Skeletal muscle tissue (tissue), 5 donors: Measurements from ENCODE around the gene BRD7. TPM values are rescaled to one million over a fixed set of nuclear protein-coding genes. Genes with fewer than 3 reads are reported as not detected.

ENCODE experiments used
- H3K27ac ChIP-seq: one replicate; pipeline ENCODE4 v1.7.0; 2013; ENCODE audit warnings: mild to moderate bottlenecking, low read depth, low read length, inconsistent platforms
- H3K27me3 ChIP-seq, 3 donors: one replicate each; pipeline ENCODE4 v1.7.0; 2013; ENCODE audit warnings: low read length in 3 of 3; ENCODE audit not compliant: control insufficient read depth in 3 of 3, insufficient read depth in 3 of 3
- H3K36me3 ChIP-seq, 3 donors: one replicate each; pipeline ENCODE4 v1.7.0; 2013; ENCODE audit warnings: low read length in 3 of 3; ENCODE audit not compliant: control insufficient read depth in 3 of 3, insufficient read depth in 3 of 3
- H3K4me1 ChIP-seq, 3 donors: one replicate each; pipeline ENCODE4 v1.7.0; 2013; ENCODE audit warnings: low read length in 3 of 3, mild to moderate bottlenecking in 3 of 3; ENCODE audit not compliant: control insufficient read depth in 3 of 3, insufficient read depth in 3 of 3
- H3K4me3 ChIP-seq, 3 donors: one replicate each; pipeline ENCODE4 v1.7.0; 2013; ENCODE audit warnings: low read length in 3 of 3
- H3K9ac ChIP-seq, 3 donors: one replicate each; pipeline ENCODE4 v1.7.0; 2013; ENCODE audit warnings: low read length in 3 of 3, mild to moderate bottlenecking in 3 of 3, moderate library complexity in 2 of 3, low read depth in 1 of 3
- H3K9me3 ChIP-seq, 3 donors: one replicate each; pipeline ENCODE4 v1.7.0; 2013; ENCODE audit warnings: low read length in 3 of 3; ENCODE audit not compliant: control insufficient read depth in 3 of 3
- small RNA-seq: library from RNA; depleted of rRNA; stranded (forward); fragments of <200 nt; gene quantifications from one replicate; pipeline ENCODE3, GENCODE V24; 2014
- total RNA-seq: library from RNA; depleted of rRNA; stranded (reverse); fragments of >200 nt; gene quantifications from one replicate; pipeline ENCODE4 v1.2.3, GENCODE V29; 2014
- donor health status: Osteomylitis.

BRD7 gene
- total RNA-seq, 1 donor from 2014 or later: 32.9 TPM

DNA sequence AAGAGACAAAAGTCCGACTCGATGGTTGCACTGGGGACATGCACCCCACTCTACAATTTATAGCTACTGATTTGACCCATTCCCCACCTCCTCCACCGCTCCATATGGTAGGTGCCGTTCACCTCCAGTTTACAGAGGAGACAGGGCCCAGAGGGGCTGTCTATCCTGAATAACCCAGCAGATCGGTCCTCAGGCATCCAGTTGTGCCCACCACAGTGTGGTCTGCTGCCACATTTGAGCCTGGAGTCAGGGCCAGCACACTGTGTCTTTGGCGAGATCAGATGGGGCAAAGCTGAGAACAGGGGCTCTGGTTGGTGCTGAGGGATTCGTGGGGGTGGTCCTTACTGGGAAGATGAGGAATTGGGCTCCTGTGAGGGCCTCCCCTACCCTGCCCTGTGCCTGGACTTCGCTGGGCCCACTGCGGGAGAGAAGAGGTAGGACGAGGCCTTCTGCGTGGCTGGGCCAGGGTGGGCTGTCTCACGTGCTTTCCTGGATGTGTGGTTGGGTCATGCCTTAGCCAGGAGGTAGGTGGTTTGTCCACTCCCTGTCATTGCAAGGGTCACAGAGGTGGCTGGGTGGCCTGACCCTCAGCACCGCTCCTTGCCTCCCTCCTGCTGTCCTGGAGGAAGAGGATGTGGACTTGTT, 99.6 kb downstream of the BRD7 start:
- peaks cover 0 to 4% (median 0%) of the 10 kb centered on the region in 3 donors for H3K27me3 ChIP-seq
- H3K4me1 ChIP-seq: peaks cover 4 to 21% (median 18%) of the 10 kb centered on the region in 3 donors
- H3K27ac ChIP-seq: no peak overlapping the region
- no peaks in the 10 kb centered on the region for H3K9me3 ChIP-seq
- no peaks in the 10 kb centered on the region for H3K36me3 ChIP-seq
- H3K4me3 ChIP-seq: no peak overlapping the region
- H3K9ac ChIP-seq: no peak overlapping the region

- peaks cover 3 to 15% (median 14%) of the 10 kb centered on the region in 3 donors for H3K4me1 ChIP-seq
- peaks cover 0 to 5% (median 0%) of the 10 kb centered on the region in 3 donors for H3K27me3 ChIP-seq
- no peak overlapping the region for H3K4me3 ChIP-seq
- H3K27ac ChIP-seq: no peak overlapping the region
- H3K9ac ChIP-seq: no peak overlapping the region
- no peaks in the 10 kb centered on the region for H3K9me3 ChIP-seq
- H3K36me3 ChIP-seq: no peaks in the 10 kb centered on the region
Measured at GRCh38 chr16:50268352-50268751, 100.4 kb downstream of the BRD7 start.

- Histone ChIP-seq H3K4me1 (peaks cover 2 to 14% (median 11%) of the 10 kb centered on the region in 3 donors), H3K9ac (no peak overlapping the region), H3K27me3 (peaks cover 0 to 11% (median 4%) of the 10 kb centered on the region in 3 donors), H3K27ac (peak overlapping the region; percentile 7), H3K36me3 (no peaks in the 10 kb centered on the region), H3K9me3 (no peaks in the 10 kb centered on the region), H3K4me3 (no peak overlapping the region)
Measured at GRCh38 chr16:50267651-50268050, 101.1 kb downstream of the BRD7 start.

GRCh38 chr16:50267151-50267631, 101.6 kb downstream of the BRD7 start:
- H3K27ac ChIP-seq: peak overlapping the region; percentile 7

DNA sequence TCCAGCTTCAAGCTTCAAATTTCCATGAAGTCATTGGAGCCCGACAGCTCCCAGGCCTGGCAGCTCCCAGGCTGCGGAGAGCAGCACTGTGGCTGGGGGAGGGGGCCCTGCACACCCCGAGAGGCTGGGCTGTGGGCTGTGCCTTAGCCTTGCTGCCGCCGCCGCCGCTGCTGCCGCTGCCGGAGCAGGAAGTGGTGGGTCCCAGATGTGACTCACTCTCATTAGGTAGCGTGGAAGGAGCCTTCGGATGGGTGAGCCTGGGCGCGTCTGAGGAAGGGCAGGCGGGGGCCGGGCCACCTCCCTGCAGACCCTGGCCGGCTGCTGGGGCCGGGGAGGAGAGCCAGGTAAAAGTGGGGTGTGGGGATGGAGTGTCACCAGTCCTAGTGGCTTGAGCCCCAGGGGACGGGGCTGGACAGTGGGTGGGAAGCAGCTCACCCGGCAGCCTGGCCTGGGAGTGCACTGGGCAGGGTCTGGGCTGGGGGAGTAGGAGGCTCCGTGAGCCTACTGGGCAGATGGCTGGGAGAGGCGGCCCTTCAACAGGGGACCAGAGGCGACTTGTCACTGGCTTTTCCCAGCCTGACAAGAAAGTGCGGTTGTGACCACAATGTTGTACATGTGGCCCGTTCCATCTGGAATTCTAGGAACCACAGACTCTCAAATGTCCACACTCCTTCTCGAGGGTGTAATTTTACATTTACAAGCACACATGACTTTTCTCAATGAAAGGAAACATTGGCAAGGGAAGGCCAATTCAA, 102.3 kb downstream of the BRD7 start, which contains the start of gene ADCY7:
Gene ADCY7 (plus strand): TSS at position 215 of the 755 bp plus-strand sequence. CDS start 21,629 bp downstream, outside the sequence.
- H3K9me3 ChIP-seq: no peaks in the 10 kb centered on the region
- peaks cover 2 to 18% (median 9%) of the 10 kb centered on the region in 3 donors for H3K4me1 ChIP-seq
- H3K27ac ChIP-seq: peak within 1 kb of the TSS; percentile 30
- peak within 1 kb of the TSS; percentile 43 to 60 (median 59) for H3K4me3 ChIP-seq
- no peaks in the 10 kb centered on the region for H3K36me3 ChIP-seq
- peaks cover 0 to 14% (median 4%) of the 10 kb centered on the region in 3 donors for H3K27me3 ChIP-seq
- H3K9ac ChIP-seq: peak within 1 kb of the TSS; percentile 50 to 57 (median 50)

More at GRCh38 chr16:50267151-50267631, 101.6 kb downstream of the BRD7 start:
- H3K4me1 ChIP-seq: peaks cover 2 to 14% (median 7%) of the 10 kb centered on the region in 3 donors
- H3K9me3 ChIP-seq: no peaks in the 10 kb centered on the region
- peak overlapping the region in 1 of 3 donors; percentile 59 for H3K4me3 ChIP-seq
- no peaks in the 10 kb centered on the region for H3K36me3 ChIP-seq
- H3K27me3 ChIP-seq: peaks cover 0 to 11% (median 4%) of the 10 kb centered on the region in 3 donors
- H3K9ac ChIP-seq: no peak overlapping the region

Small RNAs within 50 kb of the gene (small RNA-seq; reads per million reads assigned to genes)
- not detected for gene MIR6771

Other genes with a start within 250 kb of the BRD7 start
- gene TENT4B, start 215.7 kb downstream of the BRD7 start, total RNA-seq: 5.7 TPM
- gene ADCY7, start 102.4 kb downstream of the BRD7 start, total RNA-seq: 9.4 TPM
- gene NKD1, start 179.4 kb upstream of the BRD7 start, total RNA-seq: 2.1 TPM